ENCODE data around the gene SLC24A5. TPM values are rescaled to one million over a fixed set of nuclear protein-coding genes. Genes with fewer than 3 reads are reported as not detected.

The SLC24A5 gene
- total and polyA plus RNA-seq, 2 donors (not counting 1 experiment from before 2014, with no cell fraction given) = not detected

DNA sequence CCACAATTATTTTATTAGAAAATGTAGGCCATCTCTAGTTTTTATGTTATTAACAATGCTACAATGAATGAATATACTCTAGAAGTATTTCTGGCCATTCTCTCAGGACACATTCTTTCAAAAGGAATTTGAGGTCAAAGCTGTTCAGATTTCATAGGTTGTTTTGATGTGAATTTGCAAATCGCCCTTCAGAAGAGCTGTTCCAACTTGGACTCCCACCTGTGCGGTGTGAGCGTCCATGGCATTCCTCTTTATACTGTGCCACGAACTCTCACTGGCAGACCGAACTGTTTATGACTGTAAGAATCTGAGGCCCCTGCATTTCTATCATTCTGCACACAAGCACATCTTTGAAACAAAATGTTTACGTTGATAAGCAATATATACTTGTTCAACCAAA lies 18.6 kb upstream of the SLC24A5 start:
- Mint-ChIP-seq H3K4me3 (no peak overlapping the region), H3K9me3 (ENCODE audit: insufficient read depth) (no peaks in the 10 kb centered on the region), H3K27ac (no peak overlapping the region), H3K27me3 (peaks cover 15% of the 10 kb centered on the region), H3K4me1 (no peaks in the 10 kb centered on the region)
- peaks cover 0 to 4% (median 1%) of the 10 kb centered on the region in 4 experiments for H3K27me3 ChIP-seq (replicated peaks in 1 of 4; ENCODE audit: control extremely low read depth in 1 of 4, control insufficient read depth in 3 of 4, insufficient read depth in 4 of 4, low read length in 3 of 4)
- no peaks in the 10 kb centered on the region for H4K20me1 ChIP-seq (ENCODE audit: control insufficient read depth, insufficient read depth, low read length, poor library complexity, severe bottlenecking)
- ChIA-PET POLR2A (no interaction called here), CTCF (no interaction called here)
- TF ChIP-seq, protein P1, sequence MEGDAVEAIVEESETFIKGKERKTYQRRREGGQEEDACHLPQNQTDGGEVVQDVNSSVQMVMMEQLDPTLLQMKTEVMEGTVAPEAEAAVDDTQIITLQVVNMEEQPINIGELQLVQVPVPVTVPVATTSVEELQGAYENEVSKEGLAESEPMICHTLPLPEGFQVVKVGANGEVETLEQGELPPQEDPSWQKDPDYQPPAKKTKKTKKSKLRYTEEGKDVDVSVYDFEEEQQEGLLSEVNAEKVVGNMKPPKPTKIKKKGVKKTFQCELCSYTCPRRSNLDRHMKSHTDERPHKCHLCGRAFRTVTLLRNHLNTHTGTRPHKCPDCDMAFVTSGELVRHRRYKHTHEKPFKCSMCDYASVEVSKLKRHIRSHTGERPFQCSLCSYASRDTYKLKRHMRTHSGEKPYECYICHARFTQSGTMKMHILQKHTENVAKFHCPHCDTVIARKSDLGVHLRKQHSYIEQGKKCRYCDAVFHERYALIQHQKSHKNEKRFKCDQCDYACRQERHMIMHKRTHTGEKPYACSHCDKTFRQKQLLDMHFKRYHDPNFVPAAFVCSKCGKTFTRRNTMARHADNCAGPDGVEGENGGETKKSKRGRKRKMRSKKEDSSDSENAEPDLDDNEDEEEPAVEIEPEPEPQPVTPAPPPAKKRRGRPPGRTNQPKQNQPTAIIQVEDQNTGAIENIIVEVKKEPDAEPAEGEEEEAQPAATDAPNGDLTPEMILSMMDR (IDR thresholded peaks at IDR 0.05) = no peak
- no peak for TF ChIP-seq EZH2 (IDR thresholded peaks at IDR 0.05; ENCODE audit: borderline replicate concordance, insufficient read depth, low read depth, low read length, poor library complexity, severe bottlenecking)
- H3K4me1 ChIP-seq (ENCODE audit: control insufficient read depth in 2 of 2, insufficient read depth in 2 of 2, low read length in 2 of 2) = no peaks in the 10 kb centered on the region
- H3K79me2 ChIP-seq (ENCODE audit: control insufficient read depth, insufficient read depth, low read length) = no peaks in the 10 kb centered on the region
- no peak for DNase-seq
- H3K4me3 ChIP-seq (ENCODE audit: control extremely low read depth in 1 of 5, extremely low read depth in 1 of 5, insufficient read depth in 1 of 5, low read depth in 2 of 5, low read length in 4 of 5) = no peak overlapping the region
- H3K9ac ChIP-seq (ENCODE audit: low read length) = no peak overlapping the region
- no peaks in the 10 kb centered on the region for H3K36me3 ChIP-seq (replicated peaks in 1 of 2; ENCODE audit: control extremely low read depth in 1 of 2, control insufficient read depth in 1 of 2, extremely low read depth in 1 of 2, insufficient read depth in 2 of 2, low read length in 1 of 2)
- no peak overlapping the region for H2AFZ ChIP-seq (ENCODE audit: insufficient read depth, low read depth, low read length, poor library complexity, severe bottlenecking)
- ATAC-seq (ENCODE audit: low read depth) = no peak
- H3K9me3 ChIP-seq (ENCODE audit: control extremely low read depth in 1 of 3, control insufficient read depth in 2 of 3, insufficient read depth in 1 of 3, low read length in 2 of 3) = no peaks in the 10 kb centered on the region
- H3K27ac ChIP-seq (ENCODE audit: low read length in 2 of 2) = no peak overlapping the region
- no peak overlapping the region for H3K4me2 ChIP-seq (replicated peaks; ENCODE audit: low read depth, low read length, poor library complexity, severe bottlenecking)
- intact Hi-C loops (cut with micrococcal nuclease) = no loop called here
- WGBS (ENCODE audit: insufficient coverage) = 100% methylated on average over 4 of the region's 6 CpGs

DNA sequence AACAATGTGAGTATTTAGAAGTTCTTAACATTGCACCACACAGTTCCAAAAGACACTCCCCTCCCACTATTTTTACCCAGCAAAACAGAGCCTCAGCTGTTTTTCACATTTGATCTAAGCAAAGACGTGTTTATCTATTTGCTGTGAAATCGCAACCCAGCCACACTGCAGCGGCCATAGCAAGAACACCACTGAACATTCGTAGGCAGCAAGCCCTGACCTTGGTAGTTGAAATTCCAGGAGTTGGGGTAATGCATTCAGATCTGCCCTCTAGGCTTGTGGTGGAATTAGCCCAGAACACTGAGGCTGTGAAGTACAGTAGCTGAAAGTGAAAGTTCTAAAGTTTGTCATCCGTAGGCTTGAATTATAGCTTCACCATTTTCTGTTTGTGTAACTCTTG lies 17.1 kb upstream of the SLC24A5 start:
- TF ChIP-seq EZH2 (IDR thresholded peaks at IDR 0.05; ENCODE audit: borderline replicate concordance, insufficient read depth, low read depth, low read length, poor library complexity, severe bottlenecking) = no peak
- TF ChIP-seq, protein P1 (IDR thresholded peaks at IDR 0.05) = no peak
- intact Hi-C loops (cut with micrococcal nuclease) = no loop called here
- DNase-seq (no peak), ATAC-seq (ENCODE audit: low read depth) (no peak)
- no peak overlapping the region for H3K9ac ChIP-seq (ENCODE audit: low read length)
- no peaks in the 10 kb centered on the region for H4K20me1 ChIP-seq (ENCODE audit: control insufficient read depth, insufficient read depth, low read length, poor library complexity, severe bottlenecking)
- no peaks in the 10 kb centered on the region for H3K4me1 Mint-ChIP-seq
- H3K4me3 ChIP-seq (ENCODE audit: control extremely low read depth in 1 of 5, extremely low read depth in 1 of 5, insufficient read depth in 1 of 5, low read depth in 2 of 5, low read length in 4 of 5) = no peak overlapping the region
- no peaks in the 10 kb centered on the region for H3K36me3 ChIP-seq (replicated peaks in 1 of 2; ENCODE audit: control extremely low read depth in 1 of 2, control insufficient read depth in 1 of 2, extremely low read depth in 1 of 2, insufficient read depth in 2 of 2, low read length in 1 of 2)
- no peaks in the 10 kb centered on the region for H3K9me3 ChIP-seq (ENCODE audit: control extremely low read depth in 1 of 3, control insufficient read depth in 2 of 3, insufficient read depth in 1 of 3, low read length in 2 of 3)
- H3K4me3 Mint-ChIP-seq = no peak overlapping the region
- H3K27me3 Mint-ChIP-seq = peaks cover 20% of the 10 kb centered on the region
- ChIA-PET POLR2A (no interaction called here), CTCF (no interaction called here)
- no peak overlapping the region for H2AFZ ChIP-seq (ENCODE audit: insufficient read depth, low read depth, low read length, poor library complexity, severe bottlenecking)
- H3K4me2 ChIP-seq (replicated peaks; ENCODE audit: low read depth, low read length, poor library complexity, severe bottlenecking) = no peak overlapping the region
- H3K4me1 ChIP-seq (ENCODE audit: control insufficient read depth in 2 of 2, insufficient read depth in 2 of 2, low read length in 2 of 2) = no peaks in the 10 kb centered on the region
- no peak overlapping the region for H3K27ac ChIP-seq (ENCODE audit: low read length in 2 of 2)
- H3K27ac Mint-ChIP-seq = no peak overlapping the region
- WGBS (ENCODE audit: insufficient coverage) = 98% methylated on average over 4 of the region's 5 CpGs
- peaks cover 0 to 4% (median 1%) of the 10 kb centered on the region in 4 experiments for H3K27me3 ChIP-seq (replicated peaks in 1 of 4; ENCODE audit: control extremely low read depth in 1 of 4, control insufficient read depth in 3 of 4, insufficient read depth in 4 of 4, low read length in 3 of 4)
- no peaks in the 10 kb centered on the region for H3K79me2 ChIP-seq (ENCODE audit: control insufficient read depth, insufficient read depth, low read length)
- no peaks in the 10 kb centered on the region for H3K9me3 Mint-ChIP-seq (ENCODE audit: insufficient read depth)

Measured in B cell (primary cell).